Fibroblast of lung (primary cell): ENCODE results near the gene CORIN. TPM values are rescaled to one million over a fixed set of nuclear protein-coding genes. Genes with fewer than 3 reads are reported as not detected.

Experiments
- DNase-seq, 2 donors: peaks; one replicate each; pipeline versions ENCODE4 v3.0.0 to v3.0.0-alpha.2; 2010; ENCODE audit warnings: low read depth in 2 of 2
- H2AFZ ChIP-seq: 2 replicates; pipeline ENCODE4 v1.5.1; 2012; ENCODE audit warnings: low read length, control low read depth, inconsistent platforms
- H3K27ac ChIP-seq: 2 replicates; pipeline ENCODE4 v1.5.1; 2011; ENCODE audit warnings: low read length, control low read depth; ENCODE audit not compliant: insufficient read depth
- H3K27me3 ChIP-seq: 2 replicates; pipeline ENCODE4 v1.5.1; 2011; ENCODE audit warnings: mild to moderate bottlenecking, low read length; ENCODE audit not compliant: control insufficient read depth, insufficient read depth
- H3K36me3 ChIP-seq: 2 replicates; pipeline ENCODE4 v1.5.1; 2011; ENCODE audit warnings: low read length; ENCODE audit not compliant: control insufficient read depth, insufficient read depth
- H3K4me1 ChIP-seq: 2 replicates; pipeline ENCODE4 v1.5.1; 2011; ENCODE audit warnings: low read length; ENCODE audit not compliant: control insufficient read depth, insufficient read depth; ENCODE audit errors: extremely low read depth
- H3K4me2 ChIP-seq: 2 replicates; pipeline ENCODE4 v1.5.1; 2011; ENCODE audit warnings: low read length, control low read depth; ENCODE audit not compliant: insufficient read depth; ENCODE audit errors: extremely low read depth
- H3K4me3 ChIP-seq, 4 experiments: fragments of 200-600 bp in 1 of 4; sonication (generic) in 1 of 4; replicated peaks in 1 of 4; 2 replicates each; pipeline ENCODE4 v1.5.1; 2011 to 2016; ENCODE audit warnings: low read length in 4 of 4, low read depth in 3 of 4, mild to moderate bottlenecking in 3 of 4, control low read depth in 2 of 4, inconsistent platforms in 1 of 4, mixed read lengths in 1 of 4; ENCODE audit not compliant: insufficient read depth in 1 of 4; ENCODE audit errors: control extremely low read depth in 1 of 4
- H3K79me2 ChIP-seq: 2 replicates; pipeline ENCODE4 v1.5.1; 2012; ENCODE audit warnings: mild to moderate bottlenecking, low read length, inconsistent platforms; ENCODE audit not compliant: control insufficient read depth, insufficient read depth
- H3K9ac ChIP-seq: 2 replicates; pipeline ENCODE4 v1.5.1; 2011; ENCODE audit warnings: mild to moderate bottlenecking, low read length, control low read depth; ENCODE audit not compliant: insufficient read depth
- H3K9me3 ChIP-seq: 2 replicates; pipeline ENCODE4 v1.5.1; 2012; ENCODE audit warnings: low read depth, low read length; ENCODE audit not compliant: control insufficient read depth, insufficient read depth
- H4K20me1 ChIP-seq: 2 replicates; pipeline ENCODE4 v1.5.1; 2011; ENCODE audit warnings: low read length; ENCODE audit not compliant: control insufficient read depth, insufficient read depth; ENCODE audit errors: extremely low read depth
- CTCF ChIP-seq, 2 donors: IDR thresholded peaks in 1 of 2; conservative IDR thresholded peaks in 1 of 2; 1 replicate in 1 of 2; 2 replicates in 1 of 2; pipeline ENCODE4 v1.5.1; 2011 to 2012; ENCODE audit warnings: low read length in 2 of 2, control low read depth in 1 of 2, inconsistent platforms in 1 of 2, low read depth in 1 of 2, mild to moderate bottlenecking in 1 of 2
- EZH2 ChIP-seq: IDR thresholded peaks from 2 replicates; pipeline ENCODE4 v1.5.1; 2012; ENCODE audit warnings: low read length, control low read depth, mild to moderate bottlenecking; ENCODE audit errors: missing control alignments
- polyA plus RNA-seq, 2 donors: library from polyadenylated mRNA; depleted of rRNA in 1 of 2; stranded (reverse) in 1 of 2; unstranded in 1 of 2; fragments of >200 nt; gene quantifications; 2 replicates each; pipeline ENCODE4 v1.2.1, GENCODE V29; 2011 to 2012; ENCODE audit warnings: missing spikeins in 1 of 2
- total RNA-seq: library from RNA; depleted of rRNA; stranded (reverse); fragments of >200 nt; gene quantifications from 2 replicates; pipeline ENCODE4 v1.2.1, GENCODE V29; 2014

The CORIN gene
- total and polyA plus RNA-seq, 2 donors (not counting 1 experiment from before 2014, with no cell fraction given) = 1.5 to 22.2 TPM

- Histone ChIP-seq H3K79me2 (no peaks in the 10 kb centered on the region), H3K4me3 (no peak overlapping the region), H3K4me2 (no peak overlapping the region), H3K9ac (no peak overlapping the region), H3K9me3 (no peaks in the 10 kb centered on the region), H3K27me3 (no peaks in the 10 kb centered on the region), H3K4me1 (no peaks in the 10 kb centered on the region), H2AFZ (no peak overlapping the region), H3K36me3 (no peaks in the 10 kb centered on the region), H3K27ac (no peak overlapping the region), H4K20me1 (no peaks in the 10 kb centered on the region)
- no peak for TF ChIP-seq EZH2
- TF ChIP-seq CTCF (conservative IDR thresholded peaks at IDR 0.05 in 1 of 2, IDR thresholded peaks at IDR 0.05 in 1 of 2; ENCODE audit: low read depth in 1 of 2, low read length in 2 of 2) = no peak
- DNase-seq = no peak
Observed at GRCh38 chr4:47696823-47697222, 141.0 kb downstream of the CORIN start.

- Histone ChIP-seq H3K4me1 (no peaks in the 10 kb centered on the region), H2AFZ (no peak overlapping the region), H3K79me2 (no peaks in the 10 kb centered on the region), H3K9me3 (no peaks in the 10 kb centered on the region), H3K9ac (no peak overlapping the region), H3K27ac (no peak overlapping the region), H3K36me3 (no peaks in the 10 kb centered on the region), H4K20me1 (no peaks in the 10 kb centered on the region), H3K27me3 (no peaks in the 10 kb centered on the region), H3K4me2 (no peak overlapping the region), H3K4me3 (no peak overlapping the region)
- no peak for TF ChIP-seq CTCF (conservative IDR thresholded peaks at IDR 0.05 in 1 of 2, IDR thresholded peaks at IDR 0.05 in 1 of 2; ENCODE audit: low read depth in 1 of 2, low read length in 2 of 2)
- no peak for TF ChIP-seq EZH2
- no peak for DNase-seq
Observed at GRCh38 chr4:47695260-47695659, 142.6 kb downstream of the CORIN start.

GRCh38 chr4:47694322-47694721 is 143.5 kb downstream of the CORIN start:
- DNase-seq = no peak
- Histone ChIP-seq H3K36me3 (no peaks in the 10 kb centered on the region), H2AFZ (no peak overlapping the region), H3K9me3 (no peaks in the 10 kb centered on the region), H3K27me3 (no peaks in the 10 kb centered on the region), H4K20me1 (no peaks in the 10 kb centered on the region), H3K27ac (no peak overlapping the region), H3K79me2 (no peaks in the 10 kb centered on the region), H3K9ac (no peak overlapping the region), H3K4me1 (no peaks in the 10 kb centered on the region), H3K4me2 (no peak overlapping the region), H3K4me3 (no peak overlapping the region)
- no peak for TF ChIP-seq EZH2
- TF ChIP-seq CTCF (conservative IDR thresholded peaks at IDR 0.05 in 1 of 2, IDR thresholded peaks at IDR 0.05 in 1 of 2; ENCODE audit: low read depth in 1 of 2, low read length in 2 of 2) = no peak
